GM18951 (cell line): ENCODE results near the gene DCUN1D3.
"Not testable (repeated sequence)": the region's sequence is repeated elsewhere in the genome, so short reads cannot be mapped to it uniquely, and the experiment has no call there.

Source experiments
- POLR2A ChIP-seq: IDR thresholded peaks from 4 replicates; pipeline ENCODE4 v1.6.1; 2011; ENCODE audit warnings: mild to moderate bottlenecking; ENCODE audit not compliant: insufficient read length, insufficient read depth; ENCODE audit errors: extremely low read depth
- in situ Hi-C: fragments of 300-500 bp; cut with MboI; formaldehyde crosslinking; loops from one replicate; pipeline ENCODE4 v1.12.0; 2022; ENCODE audit warnings: low sequenced_read_pairs, mixed read lengths, inconsistent platforms; ENCODE audit not compliant: unreplicated experiment

The DCUN1D3 gene, protein sequence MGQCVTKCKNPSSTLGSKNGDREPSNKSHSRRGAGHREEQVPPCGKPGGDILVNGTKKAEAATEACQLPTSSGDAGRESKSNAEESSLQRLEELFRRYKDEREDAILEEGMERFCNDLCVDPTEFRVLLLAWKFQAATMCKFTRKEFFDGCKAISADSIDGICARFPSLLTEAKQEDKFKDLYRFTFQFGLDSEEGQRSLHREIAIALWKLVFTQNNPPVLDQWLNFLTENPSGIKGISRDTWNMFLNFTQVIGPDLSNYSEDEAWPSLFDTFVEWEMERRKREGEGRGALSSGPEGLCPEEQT

GRCh38 chr16:20900299-20901067, at the start of gene DCUN1D3, which contains the start of gene LYRM1:
DCUN1D3 (minus strand) TSS chr16:20900358; CDS start chr16:20862538, 37,820 bp downstream.
LYRM1 (plus strand) TSS chr16:20900771; CDS start chr16:20915556, 14,785 bp downstream.
- TF ChIP-seq POLR2A: peak; percentile 82
- in situ Hi-C loops: no loop called here

DNA sequence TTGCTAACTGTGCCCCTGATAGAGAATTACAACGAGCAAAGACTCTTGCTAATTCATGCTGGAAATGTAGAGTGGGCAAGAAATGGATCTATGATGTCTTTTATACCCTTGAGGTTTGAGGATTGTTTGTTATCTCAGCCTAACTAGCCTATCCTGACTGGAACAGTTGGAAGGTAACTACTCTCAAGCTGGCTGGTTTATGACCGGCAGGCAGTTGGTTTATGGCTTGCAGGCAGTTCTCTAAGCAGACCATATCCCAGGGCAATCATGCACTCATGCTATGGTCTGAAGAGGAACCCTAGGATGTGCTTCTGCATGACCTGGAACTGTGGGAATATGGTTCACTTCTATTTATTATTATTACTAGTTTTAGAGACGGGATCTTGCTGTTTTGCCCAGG, 49.5 kb upstream of the DCUN1D3 start:
- no peak for TF ChIP-seq POLR2A
- in situ Hi-C loops: no loop called here

DNA sequence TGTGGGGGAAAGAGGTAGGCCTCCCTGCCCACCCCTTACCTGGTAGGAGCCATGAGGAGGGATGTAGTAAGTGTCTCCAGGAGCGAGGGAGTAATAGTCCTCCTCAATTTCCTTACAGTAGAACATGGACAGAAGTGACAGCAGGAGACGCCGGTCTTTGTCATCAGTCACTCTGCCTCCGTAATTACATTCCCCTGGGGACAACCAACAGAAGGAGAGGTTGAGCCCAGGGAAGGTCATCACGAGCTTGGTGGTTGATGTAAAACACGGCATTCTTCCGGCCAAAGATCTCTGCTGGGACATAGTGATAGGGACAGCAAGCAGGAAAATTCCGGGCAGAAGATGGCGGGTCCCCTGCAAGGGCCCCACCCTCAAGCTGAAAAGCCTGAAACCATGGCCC, 48.3 kb upstream of the DCUN1D3 start:
- in situ Hi-C loops: no loop called here
- no peak for TF ChIP-seq POLR2A

- in situ Hi-C loops: no loop called here
- no peak for TF ChIP-seq POLR2A
Measured at GRCh38 chr16:20946015-20946629, 46.0 kb upstream of the DCUN1D3 start.

DNA sequence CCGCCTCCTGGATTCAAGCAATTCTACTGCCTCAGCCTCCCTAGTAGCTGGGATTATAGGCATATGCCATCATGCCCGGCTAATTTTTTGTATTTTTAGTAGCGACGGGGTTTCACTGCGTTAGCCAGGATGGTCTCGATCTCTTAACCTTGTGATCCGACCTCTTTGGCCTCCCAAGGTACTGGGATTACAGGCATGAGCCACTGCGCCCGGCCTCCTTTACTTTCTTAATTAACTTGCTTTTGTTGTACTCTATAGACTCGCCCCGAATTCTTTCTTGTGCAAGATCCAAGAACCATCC, 45.4 kb upstream of the DCUN1D3 start:
- in situ Hi-C loops: not testable (repeated sequence)

DNA sequence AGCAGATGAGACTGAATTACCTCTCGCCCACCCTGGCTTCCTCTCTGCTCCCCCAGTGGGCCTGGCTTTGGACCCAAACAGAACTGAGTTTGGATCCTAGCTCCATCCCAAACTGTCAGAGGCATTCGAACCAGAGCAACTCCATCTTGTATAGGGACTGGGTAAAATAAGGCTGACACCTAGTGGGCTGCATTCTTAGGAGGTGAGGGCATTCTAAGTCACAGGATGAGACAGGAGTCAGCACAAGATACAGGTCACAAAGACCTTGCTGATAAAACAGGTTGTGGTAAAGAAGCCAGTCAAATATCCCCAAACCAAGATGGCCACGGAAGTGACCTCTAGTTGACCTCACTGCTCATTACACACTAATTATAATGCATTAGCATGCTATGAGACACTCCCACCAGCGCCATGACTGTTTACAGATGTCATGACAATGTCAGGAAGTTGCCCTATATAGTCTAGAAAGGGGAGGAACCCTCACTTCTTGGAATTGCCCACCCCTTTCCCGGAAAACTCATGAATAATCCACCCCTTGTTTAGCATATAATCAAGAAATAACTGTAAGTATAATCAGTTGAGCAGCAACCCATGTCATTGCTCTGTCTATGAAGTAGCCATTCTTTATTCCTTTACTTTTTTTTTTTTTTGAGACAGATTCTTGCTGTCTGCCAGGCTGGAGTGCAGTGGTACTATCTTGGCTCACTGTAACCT, 44.9 kb upstream of the DCUN1D3 start:
- in situ Hi-C loops: no loop called here
- no peak for TF ChIP-seq POLR2A

- TF ChIP-seq POLR2A: no peak
- in situ Hi-C loops: no loop called here
Measured at GRCh38 chr16:20942256-20942655, 42.1 kb upstream of the DCUN1D3 start.

- in situ Hi-C loops: no loop called here
- TF ChIP-seq POLR2A: no peak
Measured at GRCh38 chr16:20941636-20941926, 41.4 kb upstream of the DCUN1D3 start.

DNA sequence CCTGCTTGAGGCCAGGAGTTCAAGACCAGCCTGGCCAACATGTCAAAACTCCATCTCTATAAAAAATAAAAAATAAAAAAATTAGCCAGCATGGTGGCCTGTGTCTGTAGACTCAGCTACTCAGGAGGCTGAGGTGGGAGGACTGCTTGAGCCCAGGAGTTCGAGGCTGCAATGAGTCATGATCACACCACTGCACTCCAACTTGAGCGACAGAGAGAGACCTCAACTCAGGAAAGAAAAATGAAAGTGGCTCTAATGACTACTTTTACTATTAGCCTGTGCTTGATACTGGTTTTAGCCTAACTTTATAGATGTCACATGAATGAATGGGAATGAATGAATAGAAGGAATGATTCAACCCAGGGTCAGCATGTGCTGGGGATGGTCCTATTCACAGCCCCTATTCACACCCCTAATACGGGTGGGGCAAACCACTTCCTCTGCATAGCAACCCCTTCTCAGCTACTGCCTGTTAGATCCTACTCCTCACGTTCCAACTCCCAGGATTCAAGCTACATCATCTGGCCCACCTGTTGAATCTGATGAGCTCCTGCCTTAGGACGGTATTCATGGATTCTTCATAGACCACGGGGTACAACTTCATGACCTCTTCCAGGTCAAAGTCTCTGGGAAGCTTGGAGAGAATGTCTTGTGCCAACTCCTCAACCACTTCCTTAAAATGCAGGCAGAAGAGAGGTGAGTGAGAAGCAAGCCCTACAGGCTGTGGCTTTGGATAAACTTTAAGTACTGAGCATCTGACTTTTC, 40.9 kb upstream of the DCUN1D3 start:
- in situ Hi-C loops: no loop called here
- no peak for TF ChIP-seq POLR2A

GRCh38 chr16:20939611-20940010, 39.5 kb upstream of the DCUN1D3 start:
- in situ Hi-C loops: no loop called here

GRCh38 chr16:20938426-20938825, 38.3 kb upstream of the DCUN1D3 start:
- in situ Hi-C loops: no loop called here

More at GRCh38 chr16:20939611-20940010, 39.5 kb upstream of the DCUN1D3 start:
- no peak for TF ChIP-seq POLR2A

GRCh38 chr16:20937736-20938135, 37.6 kb upstream of the DCUN1D3 start:
- in situ Hi-C loops: no loop called here
- no peak for TF ChIP-seq POLR2A

More at GRCh38 chr16:20938426-20938825, 38.3 kb upstream of the DCUN1D3 start:
- no peak for TF ChIP-seq POLR2A

- in situ Hi-C loops: no loop called here
- no peak for TF ChIP-seq POLR2A
Measured at GRCh38 chr16:20933589-20933988, 33.4 kb upstream of the DCUN1D3 start.

DNA sequence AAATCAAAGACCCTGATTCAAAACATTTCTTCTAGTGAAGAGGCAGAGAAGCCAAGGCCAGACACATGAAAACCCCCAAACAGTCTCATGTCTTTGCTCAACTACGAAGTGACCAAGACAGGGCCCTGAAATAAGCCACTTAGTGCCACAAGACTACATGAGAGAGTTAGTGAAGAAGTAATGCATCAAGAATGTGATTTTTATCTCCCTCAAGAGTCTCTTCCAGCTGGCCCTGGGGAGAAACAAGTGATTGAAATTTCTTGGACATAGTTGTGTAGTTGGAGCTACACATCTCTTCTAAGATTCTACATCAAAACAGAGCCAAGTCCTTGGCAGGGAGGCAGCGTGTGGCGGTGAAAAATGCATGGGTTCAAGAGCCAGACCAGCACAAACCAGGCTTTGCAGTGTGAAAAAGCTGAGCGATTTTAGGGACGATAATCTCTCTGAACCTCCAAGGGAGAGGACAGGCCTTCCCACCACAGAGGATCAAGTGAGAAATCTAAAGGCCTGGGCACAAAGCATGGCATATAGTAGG, 31.0 kb upstream of the DCUN1D3 start:
- in situ Hi-C loops: no loop called here
- no peak for TF ChIP-seq POLR2A
